Measurements from ENCODE around the gene BTG2.
"Not testable (repeated sequence)": the region's sequence is repeated elsewhere in the genome, so short reads cannot be mapped to it uniquely, and the experiment has no call there.

The BTG2 gene

DNA sequence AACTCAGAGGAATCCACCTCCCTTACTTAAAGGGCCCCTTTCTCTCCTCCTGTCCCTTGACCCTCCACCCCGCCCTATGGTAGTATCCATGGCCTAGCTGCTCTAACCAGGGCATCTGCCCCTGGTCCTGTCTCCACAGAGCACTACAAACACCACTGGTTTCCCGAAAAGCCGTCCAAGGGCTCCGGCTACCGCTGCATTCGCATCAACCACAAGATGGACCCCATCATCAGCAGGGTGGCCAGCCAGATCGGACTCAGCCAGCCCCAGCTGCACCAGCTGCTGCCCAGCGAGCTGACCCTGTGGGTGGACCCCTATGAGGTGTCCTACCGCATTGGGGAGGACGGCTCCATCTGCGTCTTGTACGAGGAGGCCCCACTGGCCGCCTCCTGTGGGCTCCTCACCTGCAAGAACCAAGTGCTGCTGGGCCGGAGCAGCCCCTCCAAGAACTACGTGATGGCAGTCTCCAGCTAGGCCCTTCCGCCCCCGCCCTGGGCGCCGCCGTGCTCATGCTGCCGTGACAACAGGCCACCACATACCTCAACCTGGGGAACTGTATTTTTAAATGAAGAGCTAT is 1.7 kb downstream of the BTG2 start:
- intact Hi-C loops (cut with DNase I) = no loop called here
- DNase-seq = peak in 28 of 42 donors; percentile 10 to 69 (median 41)

DNA sequence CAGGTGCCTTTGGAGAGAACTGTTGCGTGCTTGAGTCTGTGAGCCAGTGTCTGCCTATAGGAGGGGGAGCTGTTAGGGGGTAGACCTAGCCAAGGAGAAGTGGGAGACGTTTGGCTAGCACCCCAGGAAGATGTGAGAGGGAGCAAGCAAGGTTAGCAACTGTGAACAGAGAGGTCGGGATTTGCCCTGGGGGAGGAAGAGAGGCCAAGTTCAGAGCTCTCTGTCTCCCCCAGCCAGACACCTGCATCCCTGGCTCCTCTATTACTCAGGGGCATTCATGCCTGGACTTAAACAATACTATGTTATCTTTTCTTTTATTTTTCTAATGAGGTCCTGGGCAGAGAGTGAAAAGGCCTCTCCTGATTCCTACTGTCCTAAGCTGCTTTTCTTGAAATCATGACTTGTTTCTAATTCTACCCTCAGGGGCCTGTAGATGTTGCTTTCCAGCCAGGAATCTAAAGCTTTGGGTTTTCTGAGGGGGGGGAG is 2.4 kb downstream of the BTG2 start:
- intact Hi-C loops (cut with DNase I) = no loop called here

DNA sequence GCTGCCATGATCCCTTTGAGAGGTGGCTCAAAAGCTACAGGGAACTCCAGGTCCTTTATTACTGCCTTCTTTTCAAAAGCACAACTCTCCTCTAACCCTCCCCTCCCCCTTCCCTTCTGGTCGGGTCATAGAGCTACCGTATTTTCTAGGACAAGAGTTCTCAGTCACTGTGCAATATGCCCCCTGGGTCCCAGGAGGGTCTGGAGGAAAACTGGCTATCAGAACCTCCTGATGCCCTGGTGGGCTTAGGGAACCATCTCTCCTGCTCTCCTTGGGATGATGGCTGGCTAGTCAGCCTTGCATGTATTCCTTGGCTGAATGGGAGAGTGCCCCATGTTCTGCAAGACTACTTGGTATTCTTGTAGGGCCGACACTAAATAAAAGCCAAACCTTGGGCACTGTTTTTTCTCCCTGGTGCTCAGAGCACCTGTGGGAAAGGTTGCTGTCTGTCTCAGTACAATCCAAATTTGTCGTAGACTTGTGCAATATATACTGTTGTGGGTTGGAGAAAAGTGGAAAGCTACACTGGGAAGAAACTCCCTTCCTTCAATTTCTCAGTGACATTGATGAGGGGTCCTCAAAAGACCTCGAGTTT is 3.1 kb downstream of the BTG2 start:
- intact Hi-C loops (cut with DNase I) = no loop called here
- no peak for DNase-seq

More for the DNA sequence above, 2.4 kb downstream of the BTG2 start:
- DNase-seq = no peak

DNA sequence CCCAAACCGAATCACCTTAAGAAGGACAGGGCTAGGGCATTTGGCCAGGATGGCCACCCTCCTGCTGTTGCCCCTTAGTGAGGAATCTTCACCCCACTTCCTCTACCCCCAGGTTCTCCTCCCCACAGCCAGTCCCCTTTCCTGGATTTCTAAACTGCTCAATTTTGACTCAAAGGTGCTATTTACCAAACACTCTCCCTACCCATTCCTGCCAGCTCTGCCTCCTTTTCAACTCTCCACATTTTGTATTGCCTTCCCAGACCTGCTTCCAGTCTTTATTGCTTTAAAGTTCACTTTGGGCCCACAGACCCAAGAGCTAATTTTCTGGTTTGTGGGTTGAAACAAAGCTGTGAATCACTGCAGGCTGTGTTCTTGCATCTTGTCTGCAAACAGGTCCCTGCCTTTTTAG is 3.6 kb downstream of the BTG2 start:
- intact Hi-C loops (cut with DNase I) = no loop called here

DNA sequence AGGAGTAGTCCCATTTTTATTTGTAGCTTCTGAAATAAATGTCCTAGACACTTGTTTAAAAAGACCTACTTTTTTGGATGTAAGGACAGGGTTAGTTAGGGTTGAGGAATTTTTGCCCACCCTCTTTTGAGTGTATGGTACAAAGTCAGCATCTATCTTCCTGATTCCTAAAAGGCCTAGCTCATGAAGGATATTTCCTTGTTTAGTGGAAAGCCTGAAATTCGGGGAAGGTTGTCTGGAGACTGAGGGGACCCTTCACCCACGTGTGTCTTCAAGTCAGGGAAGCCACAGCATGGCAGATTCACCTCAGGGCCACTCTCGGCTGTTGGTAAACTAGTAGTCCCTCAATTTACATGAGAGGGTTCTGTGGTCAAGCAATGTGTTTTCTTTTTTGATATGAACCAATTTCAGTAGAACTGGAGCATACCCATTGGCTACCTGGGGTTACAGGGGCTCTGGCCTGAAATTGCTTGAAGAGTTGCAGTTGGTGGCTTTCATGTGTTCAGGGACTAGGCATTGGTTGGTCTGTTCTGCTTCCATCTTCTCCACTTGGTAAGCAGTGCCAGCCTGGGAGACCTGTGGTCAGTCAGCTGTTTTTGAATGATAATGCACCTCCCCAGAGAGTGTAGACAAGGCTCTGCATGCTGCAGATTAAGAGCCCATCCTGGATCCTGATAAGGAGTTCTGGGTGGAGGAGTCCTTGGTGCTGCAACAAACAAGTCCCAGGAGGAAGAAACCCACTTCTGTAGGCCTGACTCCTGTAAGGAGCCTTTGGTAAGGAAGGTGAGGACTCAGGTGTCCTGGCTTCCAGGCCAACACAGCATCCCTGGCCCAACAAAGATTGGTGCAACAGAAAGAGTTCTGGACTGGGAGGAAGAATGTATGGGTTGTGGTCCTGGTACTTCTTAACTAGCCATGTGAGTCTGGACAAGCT is 6.3 kb downstream of the BTG2 start:
- intact Hi-C loops (cut with DNase I) = no loop called here
- no peak for DNase-seq

More for the DNA sequence above, 3.6 kb downstream of the BTG2 start:
- DNase-seq = no peak

DNA sequence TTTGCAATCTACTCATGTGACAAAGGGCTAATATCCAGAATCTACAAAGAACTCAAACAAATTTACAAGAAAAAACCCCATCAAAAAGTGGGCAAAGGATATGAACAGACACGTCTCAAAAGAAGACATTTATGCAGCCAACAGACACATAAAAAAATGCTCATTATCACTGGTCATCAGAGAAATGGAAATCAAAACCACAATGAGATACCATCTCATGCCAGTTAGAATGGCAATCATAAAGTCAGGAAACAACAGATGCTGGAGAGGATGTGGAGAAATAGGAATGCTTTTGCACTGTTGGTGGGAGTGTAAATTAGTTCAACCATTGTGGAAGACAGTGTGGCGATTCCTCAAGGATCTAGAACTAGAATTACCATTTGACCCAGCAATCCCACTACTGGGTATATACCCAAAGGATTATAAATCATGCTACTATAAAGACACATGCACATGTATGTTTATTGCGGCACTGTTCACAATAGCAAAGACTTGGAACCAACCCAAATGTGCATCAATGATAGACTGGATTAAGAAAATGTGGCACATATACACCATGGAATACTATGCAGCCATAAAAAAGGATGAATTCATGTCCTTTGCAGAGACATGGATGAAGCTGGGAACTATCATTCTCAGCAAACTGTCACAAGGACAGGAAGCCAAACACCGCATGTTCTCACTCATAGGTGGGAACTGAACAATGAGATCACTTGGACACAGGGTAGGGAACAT is 8.9 kb downstream of the BTG2 start:
- DNase-seq; intact Hi-C loops (cut with DNase I): not testable (repeated sequence)

DNA sequence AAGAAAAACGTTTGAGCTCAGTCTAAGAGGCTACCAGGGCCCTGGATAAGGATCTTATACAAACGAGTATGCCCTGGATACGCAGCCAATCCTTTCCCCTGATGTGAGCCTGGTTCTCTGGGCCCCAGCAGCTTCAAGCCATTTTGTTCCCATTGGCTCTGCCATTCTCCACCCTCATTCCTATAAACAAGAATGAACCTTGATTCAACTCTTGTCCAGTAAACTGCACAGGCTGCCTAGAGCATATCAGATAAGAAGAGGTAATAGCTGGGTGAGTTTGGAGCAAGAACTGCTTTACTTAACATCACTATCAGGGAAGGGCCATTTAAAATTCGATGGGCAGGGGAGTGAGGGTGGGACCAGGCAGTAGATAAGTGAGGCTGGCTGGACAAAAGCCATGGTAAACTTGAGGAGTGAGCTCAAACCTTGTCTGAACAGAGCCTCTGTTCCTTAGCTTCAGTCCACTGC is 11.3 kb downstream of the BTG2 start:
- intact Hi-C loops (cut with DNase I) = no loop called here
- DNase-seq = no peak

DNA sequence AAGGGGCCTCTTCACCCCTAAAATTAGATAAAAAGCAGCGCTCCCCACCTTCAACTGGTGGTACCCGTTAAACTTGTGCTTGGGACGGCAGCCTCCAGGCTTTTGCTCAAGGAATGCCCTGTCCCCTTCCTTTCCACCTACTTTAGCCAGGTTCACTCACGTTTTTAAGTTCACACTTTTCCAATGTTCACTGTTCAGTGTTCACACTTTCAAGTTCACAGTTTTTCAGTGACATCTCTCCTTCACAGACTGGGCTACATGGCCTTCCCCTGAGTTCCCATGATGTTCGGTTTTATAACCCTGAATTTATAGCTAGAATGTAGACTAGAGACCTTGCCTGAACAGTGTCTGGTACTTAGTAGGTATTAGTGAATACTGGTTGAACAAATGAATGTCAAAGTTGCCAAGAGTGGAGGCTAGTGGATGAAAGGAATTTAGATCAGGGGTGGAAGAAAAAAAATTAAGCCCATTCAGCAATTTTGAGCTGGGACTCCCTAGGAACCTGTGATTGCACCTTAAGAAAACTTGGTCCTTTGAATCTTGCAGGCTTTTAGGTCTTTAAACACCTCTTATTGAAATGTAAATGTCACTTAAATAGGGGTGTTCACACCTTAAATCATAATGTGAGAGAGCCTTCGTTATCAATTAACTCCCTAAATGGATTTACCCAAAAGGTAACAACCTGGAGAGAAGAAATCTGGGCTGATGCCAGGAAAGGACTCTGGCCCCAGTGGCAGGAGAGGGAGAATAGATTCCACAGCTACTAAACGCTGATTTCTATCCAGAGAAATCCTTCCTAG is 12.3 kb downstream of the BTG2 start:
- no peak for DNase-seq
- intact Hi-C loops (cut with DNase I) = no loop called here

DNA sequence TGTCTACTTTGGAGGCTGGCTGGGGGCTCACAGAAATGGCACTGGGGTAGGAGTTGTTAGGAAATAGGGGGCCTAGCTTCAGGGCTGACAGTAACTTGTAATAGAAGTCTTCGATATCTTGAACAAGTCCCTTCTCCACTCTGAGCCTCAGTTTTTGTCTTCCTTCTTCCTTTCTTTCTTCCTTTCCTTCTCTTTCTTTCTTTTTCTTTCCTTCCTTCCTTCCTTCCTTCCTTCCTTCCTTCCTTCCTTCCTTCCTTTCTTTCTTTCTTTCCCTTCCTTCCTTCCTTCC is 12.9 kb downstream of the BTG2 start:
- no peak for DNase-seq
- intact Hi-C loops (cut with DNase I) = no loop called here

DNA sequence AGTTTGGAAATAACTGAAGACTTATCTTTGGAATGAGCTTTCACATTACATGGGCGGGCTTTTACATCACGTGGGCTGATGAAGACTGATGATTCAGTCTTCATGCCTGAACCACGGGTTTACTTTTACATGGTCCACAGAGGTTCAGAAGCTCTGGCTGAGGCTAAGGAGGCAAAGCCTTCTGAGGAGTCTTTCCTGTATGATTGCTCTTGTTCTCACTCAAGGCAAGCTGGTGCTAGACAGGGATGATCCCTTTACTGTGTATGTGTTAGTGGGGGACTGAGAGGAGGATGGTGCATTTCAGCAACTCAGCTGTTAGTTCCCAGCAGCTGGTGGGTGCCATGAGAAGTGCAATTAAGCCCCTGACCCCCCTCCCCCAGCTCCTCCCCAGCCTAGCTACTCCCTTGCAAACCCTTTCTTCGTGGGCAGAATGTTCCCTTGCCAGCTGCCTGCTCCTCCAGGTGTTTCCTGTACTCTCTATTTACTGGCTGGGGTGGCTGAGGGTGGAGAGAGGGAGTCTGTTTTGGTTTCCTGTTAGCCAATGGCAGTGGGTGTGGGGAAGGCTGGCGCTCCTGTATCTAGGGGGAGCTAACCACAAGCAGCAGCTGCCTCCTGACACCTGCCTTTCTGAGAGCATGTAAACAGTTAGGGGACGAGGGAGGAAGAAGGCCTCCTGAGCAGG is 15.4 kb downstream of the BTG2 start:
- peak in 9 of 42 donors; percentile 17 to 67 (median 45) for DNase-seq
- intact Hi-C loops (cut with DNase I) = no loop called here

DNA sequence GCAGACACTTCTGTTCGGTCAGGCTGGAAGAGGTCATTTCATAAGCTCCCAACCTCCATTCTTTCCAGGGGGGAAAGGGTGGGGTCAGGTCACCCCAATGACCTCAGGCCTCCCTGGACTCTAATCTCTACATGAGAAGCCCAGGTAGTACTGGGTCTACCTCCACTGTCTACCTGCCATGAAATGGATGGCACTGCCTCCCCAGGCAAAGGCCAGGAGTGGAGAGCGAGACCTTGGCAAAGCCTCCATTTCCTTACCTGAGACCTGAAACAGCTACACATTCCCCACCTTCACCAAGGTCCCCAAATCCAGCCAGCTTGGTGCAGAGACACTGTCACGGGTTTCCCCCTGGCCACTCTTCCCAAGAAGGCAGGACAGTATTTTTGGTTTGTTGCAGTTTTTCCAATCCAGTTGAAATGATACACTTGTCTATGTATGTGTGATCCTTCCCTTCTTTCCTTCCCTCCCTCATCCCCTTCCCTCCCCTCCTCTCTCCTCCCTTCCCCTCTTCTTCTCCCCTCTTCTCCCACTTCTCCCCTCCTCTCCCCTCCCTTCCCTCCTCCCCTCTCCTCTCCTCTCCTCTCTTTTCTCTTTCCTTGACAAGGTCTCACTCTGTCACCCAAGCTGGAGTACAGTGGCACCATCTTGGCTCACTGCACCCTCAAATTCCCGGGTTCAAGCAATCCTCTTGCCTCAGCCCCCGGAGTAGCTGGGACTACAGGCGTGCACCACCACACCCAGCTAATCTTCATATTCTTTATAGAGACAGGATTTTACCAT is 16.1 kb downstream of the BTG2 start:
- intact Hi-C loops (cut with DNase I) = no loop called here
- no peak for DNase-seq

DNA sequence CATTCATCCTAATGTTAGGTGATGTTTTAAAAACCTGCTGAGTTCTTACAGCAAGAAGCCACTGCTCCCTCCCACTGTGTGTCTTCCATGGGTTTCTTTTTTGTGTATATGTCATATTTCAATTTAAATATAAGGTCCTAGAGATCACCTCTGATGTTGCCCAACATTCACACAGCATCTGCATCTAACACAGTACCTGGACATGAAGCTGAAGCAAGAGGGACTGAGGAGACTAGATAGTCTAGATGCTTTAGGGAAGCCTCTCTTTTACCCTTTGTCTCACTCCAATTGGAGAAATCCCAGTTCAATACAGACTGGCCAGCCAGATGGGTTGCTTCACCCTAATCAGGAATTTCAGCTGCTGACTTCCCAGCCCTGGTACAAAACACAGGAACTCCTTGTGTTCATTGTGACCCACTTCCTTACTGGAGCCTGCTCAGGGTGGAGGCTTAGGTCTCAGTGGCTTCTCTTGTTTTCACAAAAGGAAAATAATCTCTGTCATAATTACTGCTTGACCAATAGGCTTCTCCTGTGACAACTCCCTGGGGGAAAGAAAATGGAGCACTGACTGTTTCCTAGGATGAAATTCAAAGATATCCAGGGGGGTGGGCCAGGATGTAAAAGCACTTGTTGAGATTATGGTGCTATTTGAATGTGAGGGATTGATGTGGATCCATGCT is 17.3 kb downstream of the BTG2 start:
- peak in 1 of 42 donors; percentile 45 for DNase-seq
- intact Hi-C loops (cut with DNase I) = no loop called here

DNA sequence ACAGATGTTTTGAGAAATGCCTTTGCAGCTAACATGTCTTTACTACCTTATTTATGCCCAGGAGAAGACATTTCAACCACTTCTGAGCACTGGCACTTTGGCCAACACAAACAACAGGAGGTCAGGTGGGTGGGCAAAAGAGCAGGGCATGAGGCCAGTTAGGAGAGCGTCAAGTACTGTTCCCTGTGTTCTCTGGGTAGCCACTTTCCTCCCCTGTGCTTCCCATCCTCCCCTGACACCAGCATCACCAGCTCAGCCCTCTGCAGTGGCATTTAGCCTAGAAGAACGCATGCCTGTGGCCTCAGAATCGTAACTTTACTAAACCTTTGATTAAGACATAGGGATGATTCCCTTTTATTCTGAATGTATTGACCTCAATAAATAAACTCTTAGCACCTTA is 18.3 kb downstream of the BTG2 start:
- no peak for DNase-seq
- intact Hi-C loops (cut with DNase I) = no loop called here

DNA sequence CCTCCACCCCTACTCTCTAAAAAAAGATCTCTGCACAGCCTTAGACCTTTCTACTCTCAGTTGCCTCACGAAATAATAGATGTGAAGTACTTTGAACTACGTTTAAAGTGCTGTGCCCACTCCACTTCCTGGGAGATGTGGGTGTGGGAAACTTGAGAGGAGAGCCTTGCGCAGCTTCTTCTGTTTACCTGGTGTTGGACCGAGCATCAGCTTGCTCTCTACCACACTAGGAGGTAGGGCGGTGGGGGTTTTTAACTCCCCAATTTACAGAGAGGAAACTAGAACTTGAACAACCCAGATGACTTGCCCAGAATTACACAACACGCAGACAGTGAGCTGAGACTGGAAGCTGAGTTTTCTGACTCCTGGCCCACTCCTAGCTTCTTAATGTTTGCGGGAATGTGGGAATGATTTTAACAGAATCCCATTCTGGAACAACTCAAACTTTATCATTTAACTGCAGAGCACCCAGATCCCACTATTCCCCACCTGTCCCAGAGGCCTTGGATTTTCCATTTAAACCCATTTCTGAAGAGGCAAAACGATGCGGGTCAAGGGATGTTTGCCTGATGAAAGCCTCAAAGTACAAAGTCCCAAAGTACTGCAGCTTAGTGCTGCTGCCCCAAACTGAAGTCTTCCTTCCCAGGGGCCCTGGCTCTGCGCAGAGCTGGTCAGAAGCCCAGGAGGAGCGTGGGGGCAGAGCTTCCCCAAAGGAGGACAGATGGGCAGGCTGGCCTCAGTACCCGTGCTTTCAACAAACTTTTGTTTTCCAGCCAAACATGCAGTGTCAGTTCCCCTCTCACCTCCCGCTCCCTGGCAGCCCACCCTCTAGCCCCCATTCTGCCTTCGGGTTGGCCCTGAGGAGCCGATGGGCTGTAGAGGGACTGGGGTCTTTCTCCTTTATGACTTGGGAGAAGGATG is 19.0 kb downstream of the BTG2 start:
- intact Hi-C loops (cut with DNase I) = no loop called here
- DNase-seq = peak in 26 of 42 donors; percentile 16 to 67 (median 44)

DNA sequence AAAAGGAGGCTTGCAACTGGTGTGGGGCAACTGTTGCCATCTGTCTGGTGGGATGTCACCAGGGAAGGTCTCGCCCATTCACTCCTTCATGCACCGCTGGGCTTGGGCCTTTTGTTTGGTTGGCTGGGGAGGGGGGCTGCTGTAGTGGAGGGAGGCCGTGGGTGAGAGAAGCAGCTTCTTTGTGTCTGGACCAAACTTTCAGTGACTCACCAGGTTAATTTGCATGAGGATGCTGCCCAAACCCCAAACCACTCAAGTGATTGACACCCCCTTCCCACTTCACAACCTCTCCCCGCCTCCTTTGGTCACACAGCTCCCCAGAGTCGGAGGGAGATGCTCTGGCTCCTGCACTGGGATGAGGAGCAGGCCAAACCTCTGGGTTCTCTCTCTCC is 19.7 kb downstream of the BTG2 start:
- intact Hi-C loops (cut with DNase I) = no loop called here
- DNase-seq = peak in 13 of 42 donors; percentile 19 to 79 (median 51)

All from head of caudate nucleus (tissue), 42 donors.